ENCODE data around the gene SLFN14. TPM values are rescaled to one million over a fixed set of nuclear protein-coding genes. Genes with fewer than 3 reads are reported as not detected.
"Not testable (repeated sequence)": the region's sequence is repeated elsewhere in the genome, so short reads cannot be mapped to it uniquely, and the experiment has no call there.

The SLFN14 gene
- total RNA-seq, 1 experiment from 2014 or later = not detected

- no peak overlapping the region for H2BK5ac ChIP-seq (ENCODE audit: insufficient read length, low read length)
- H3K79me2 ChIP-seq (ENCODE audit: insufficient read depth, low read length) = no peaks in the 10 kb centered on the region
- no peak overlapping the region for H3K4me3 Mint-ChIP-seq
- H3K18ac ChIP-seq (ENCODE audit: insufficient read length, low read depth, low read length) = no peak overlapping the region
- H3T11ph ChIP-seq (ENCODE audit: low read length) = no peak overlapping the region
- H2BK120ac ChIP-seq (ENCODE audit: low read depth, low read length, poor library complexity, severe bottlenecking) = no peak overlapping the region
- TF ChIP-seq, protein P1, sequence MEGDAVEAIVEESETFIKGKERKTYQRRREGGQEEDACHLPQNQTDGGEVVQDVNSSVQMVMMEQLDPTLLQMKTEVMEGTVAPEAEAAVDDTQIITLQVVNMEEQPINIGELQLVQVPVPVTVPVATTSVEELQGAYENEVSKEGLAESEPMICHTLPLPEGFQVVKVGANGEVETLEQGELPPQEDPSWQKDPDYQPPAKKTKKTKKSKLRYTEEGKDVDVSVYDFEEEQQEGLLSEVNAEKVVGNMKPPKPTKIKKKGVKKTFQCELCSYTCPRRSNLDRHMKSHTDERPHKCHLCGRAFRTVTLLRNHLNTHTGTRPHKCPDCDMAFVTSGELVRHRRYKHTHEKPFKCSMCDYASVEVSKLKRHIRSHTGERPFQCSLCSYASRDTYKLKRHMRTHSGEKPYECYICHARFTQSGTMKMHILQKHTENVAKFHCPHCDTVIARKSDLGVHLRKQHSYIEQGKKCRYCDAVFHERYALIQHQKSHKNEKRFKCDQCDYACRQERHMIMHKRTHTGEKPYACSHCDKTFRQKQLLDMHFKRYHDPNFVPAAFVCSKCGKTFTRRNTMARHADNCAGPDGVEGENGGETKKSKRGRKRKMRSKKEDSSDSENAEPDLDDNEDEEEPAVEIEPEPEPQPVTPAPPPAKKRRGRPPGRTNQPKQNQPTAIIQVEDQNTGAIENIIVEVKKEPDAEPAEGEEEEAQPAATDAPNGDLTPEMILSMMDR (conservative IDR thresholded peaks at IDR 0.05) = no peak
- no peaks in the 10 kb centered on the region for H3K27me3 ChIP-seq (ENCODE audit: insufficient read depth, low read length)
- no peaks in the 10 kb centered on the region for H3K9me3 ChIP-seq (ENCODE audit: control insufficient read depth, low read depth, low read length)
- H3K79me1 ChIP-seq (ENCODE audit: insufficient read depth, low read depth, low read length, poor library complexity, severe bottlenecking) = no peaks in the 10 kb centered on the region
- no peak overlapping the region for H4K91ac ChIP-seq (ENCODE audit: insufficient read length, low read depth, low read length)
- no peak overlapping the region for H3K23ac ChIP-seq (ENCODE audit: insufficient read length, low read depth, low read length)
- H3K4me1 ChIP-seq (ENCODE audit: insufficient read depth, low read length) = no peaks in the 10 kb centered on the region
- no peak overlapping the region for H3K27ac ChIP-seq (ENCODE audit: insufficient read length, low read depth, low read length)
- no peak overlapping the region for H3K4me2 ChIP-seq (ENCODE audit: insufficient read depth, insufficient read length, low read length)
- no peaks in the 10 kb centered on the region for H3K36me3 Mint-ChIP-seq (ENCODE audit: insufficient read depth in 1 of 3, low read depth in 3 of 3)
- H3K9me3 Mint-ChIP-seq = peaks cover 0 to 2% of the 10 kb centered on the region in 2 experiments; a peak in 2 of 5 replicates
- no peak overlapping the region for H3K27ac Mint-ChIP-seq
- H4K5ac ChIP-seq (ENCODE audit: insufficient read length, low read depth, low read length) = no peak overlapping the region
- H3K4me1 Mint-ChIP-seq = peaks cover 2 to 6% of the 10 kb centered on the region in 2 experiments; a peak in 3 of 4 replicates
- H2BK20ac ChIP-seq (ENCODE audit: low read depth, low read length, poor library complexity, severe bottlenecking) = no peak overlapping the region
- no peak overlapping the region for H2BK15ac ChIP-seq (ENCODE audit: low read depth, low read length)
- peaks cover 46% of the 10 kb centered on the region for H3K27me3 Mint-ChIP-seq (ENCODE audit: low read depth)
- H4K8ac ChIP-seq (replicated peaks; ENCODE audit: insufficient read length, low read depth, low read length) = no peak overlapping the region
- H4K20me1 ChIP-seq (ENCODE audit: control insufficient read depth, insufficient read depth, insufficient read length) = no peaks in the 10 kb centered on the region
- DNase-seq = no peak
- no peak overlapping the region for H2AK5ac ChIP-seq (ENCODE audit: insufficient read length, low read length)
- no peaks in the 10 kb centered on the region for H3K23me2 ChIP-seq (ENCODE audit: insufficient read length, low read depth, low read length, poor library complexity, severe bottlenecking)
- H3K56ac ChIP-seq (ENCODE audit: insufficient read length, low read depth, low read length) = no peak overlapping the region
- no peak overlapping the region for H3K4ac ChIP-seq (ENCODE audit: low read depth, low read length)
- H2BK12ac ChIP-seq (ENCODE audit: insufficient read length, low read depth, low read length) = no peak overlapping the region
- WGBS (ENCODE audit: extremely low coverage, insufficient read length, low lambda C conversion rate) = no CpG with 5 or more reads among the region's 4 CpGs
- H3K14ac ChIP-seq (ENCODE audit: insufficient read depth, low read length) = no peak overlapping the region
- no peak overlapping the region for H2AFZ ChIP-seq (ENCODE audit: low read length)
- no peak overlapping the region for H3K9ac ChIP-seq (ENCODE audit: extremely low read depth, insufficient read length, low read length)
Measured at GRCh38 chr17:35523296-35523695, 37.3 kb downstream of the SLFN14 start.

DNA sequence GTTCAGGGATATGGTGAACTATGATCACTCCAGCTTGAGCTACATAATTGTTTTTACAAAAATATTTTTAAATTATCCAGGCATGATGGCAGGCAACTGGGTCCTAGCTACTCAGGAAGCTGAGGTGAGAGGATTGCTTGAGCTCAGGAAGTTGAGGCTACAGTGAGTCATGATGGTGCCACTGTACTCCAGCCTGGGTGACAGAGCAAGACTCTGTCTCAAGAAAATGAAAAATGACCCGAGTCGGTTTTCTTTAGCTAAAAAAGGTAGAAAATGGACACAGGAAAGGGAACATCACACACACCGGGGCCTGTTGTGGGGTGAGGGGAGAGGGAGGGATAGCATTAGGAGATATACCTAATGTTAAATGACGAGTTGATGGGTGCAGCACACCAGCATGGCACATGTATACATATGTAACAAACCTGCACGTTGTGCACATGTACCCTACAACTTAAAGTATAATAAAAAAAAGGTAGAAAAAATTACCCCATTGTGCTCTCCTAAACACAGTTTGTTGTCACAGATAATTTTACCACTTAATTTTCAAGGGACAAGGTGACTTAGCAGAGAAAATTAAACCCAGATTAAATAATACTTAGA, 38.9 kb downstream of the SLFN14 start:
- H2BK120ac ChIP-seq (ENCODE audit: low read depth, low read length, poor library complexity, severe bottlenecking); H2AFZ ChIP-seq (ENCODE audit: low read length); H4K20me1 ChIP-seq (ENCODE audit: control insufficient read depth, insufficient read depth, insufficient read length); H3K27ac ChIP-seq (ENCODE audit: insufficient read length, low read depth, low read length); H3K4me1 Mint-ChIP-seq; H3K9me3 ChIP-seq (ENCODE audit: control insufficient read depth, low read depth, low read length); H4K91ac ChIP-seq (ENCODE audit: insufficient read length, low read depth, low read length); H3K79me1 ChIP-seq (ENCODE audit: insufficient read depth, low read depth, low read length, poor library complexity, severe bottlenecking); H3K79me2 ChIP-seq (ENCODE audit: insufficient read depth, low read length); H3K23me2 ChIP-seq (ENCODE audit: insufficient read length, low read depth, low read length, poor library complexity, severe bottlenecking); H3K23ac ChIP-seq (ENCODE audit: insufficient read length, low read depth, low read length); H2BK5ac ChIP-seq (ENCODE audit: insufficient read length, low read length); H3K14ac ChIP-seq (ENCODE audit: insufficient read depth, low read length); H3K4me2 ChIP-seq (ENCODE audit: insufficient read depth, insufficient read length, low read length); H4K5ac ChIP-seq (ENCODE audit: insufficient read length, low read depth, low read length); H3K4ac ChIP-seq (ENCODE audit: low read depth, low read length); H2AK5ac ChIP-seq (ENCODE audit: insufficient read length, low read length); H2BK15ac ChIP-seq (ENCODE audit: low read depth, low read length); H3K4me1 ChIP-seq (ENCODE audit: insufficient read depth, low read length); H3K27ac Mint-ChIP-seq; H3K27me3 ChIP-seq (ENCODE audit: insufficient read depth, low read length); H3K36me3 Mint-ChIP-seq (ENCODE audit: insufficient read depth in 1 of 3, low read depth in 3 of 3); H3K9me3 Mint-ChIP-seq; H3T11ph ChIP-seq (ENCODE audit: low read length); H3K18ac ChIP-seq (ENCODE audit: insufficient read length, low read depth, low read length); H3K56ac ChIP-seq (ENCODE audit: insufficient read length, low read depth, low read length); DNase-seq; H2BK12ac ChIP-seq (ENCODE audit: insufficient read length, low read depth, low read length); H2BK20ac ChIP-seq (ENCODE audit: low read depth, low read length, poor library complexity, severe bottlenecking); H4K8ac ChIP-seq (replicated peaks; ENCODE audit: insufficient read length, low read depth, low read length); H3K9ac ChIP-seq (ENCODE audit: extremely low read depth, insufficient read length, low read length); H3K4me3 Mint-ChIP-seq: not testable (repeated sequence)
- WGBS (ENCODE audit: extremely low coverage, insufficient read length, low lambda C conversion rate) = no CpG with 5 or more reads among the region's 5 CpGs
- H3K27me3 Mint-ChIP-seq (ENCODE audit: low read depth) = peaks cover 52% of the 10 kb centered on the region

Data from H9 (cell line).